Suppressor macrophage treated with lipopolysaccharide for 1 hour (primary cell): Measurements from ENCODE around the gene UBE3A.
"Not testable (repeated sequence)": the region's sequence is repeated elsewhere in the genome, so short reads cannot be mapped to it uniquely, and the experiment has no call there.

Source experiments
- DNase-seq, 3 donors: peaks; one replicate each; pipeline ENCODE4 v3.0.0-alpha.2; 2020 to 2022

Gene UBE3A

DNA sequence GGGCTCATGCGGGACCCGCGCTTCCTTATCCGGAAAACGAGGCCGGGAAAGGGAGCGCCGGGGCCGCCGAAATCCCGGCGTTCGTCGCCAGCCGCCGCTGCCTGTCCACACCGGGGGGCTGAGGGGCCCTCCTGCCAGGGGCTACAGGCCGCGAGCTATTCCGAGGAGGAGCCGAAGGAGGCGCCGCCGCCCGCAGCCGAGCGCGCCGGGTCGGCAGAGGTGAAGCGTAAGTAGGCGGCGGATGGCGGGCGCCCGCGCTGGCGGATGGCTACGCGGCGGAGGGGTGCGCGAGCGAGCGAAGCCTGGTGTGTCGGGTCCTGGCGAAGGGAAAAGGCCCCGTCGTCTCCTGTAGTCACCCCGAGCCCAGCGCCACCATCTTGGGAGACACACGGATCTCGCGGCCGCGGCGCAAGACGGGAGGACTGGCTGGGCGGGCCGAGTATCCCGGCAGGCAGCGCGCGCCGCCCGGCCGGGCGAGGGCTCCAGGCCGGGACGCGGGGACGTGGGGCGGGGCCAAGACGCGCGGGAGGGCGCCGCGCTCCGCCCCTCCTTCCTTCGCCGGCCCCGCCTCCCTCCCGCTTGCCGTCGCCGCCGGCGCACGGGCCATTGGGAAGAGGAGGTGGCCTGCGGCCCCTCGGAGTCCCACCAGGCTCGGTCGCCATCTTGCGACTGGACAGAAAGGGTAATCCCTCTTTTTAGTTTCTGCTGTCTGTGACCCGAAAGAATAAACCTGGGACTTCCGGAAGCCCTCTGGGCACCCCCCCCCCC lies at the start of gene UBE3A:
Gene UBE3A, minus strand, starts transcription at position 424 of the 768 bp plus-strand sequence. CDS start 29,917 bp downstream, outside the sequence.
- peak; percentile 95 to 99 (median 98) for DNase-seq

GRCh38 chr15:25487226-25487884 lies 48.5 kb upstream of the UBE3A start:
- DNase-seq: no peak

GRCh38 chr15:25486051-25486450 lies 47.2 kb upstream of the UBE3A start:
- no peak for DNase-seq

DNA sequence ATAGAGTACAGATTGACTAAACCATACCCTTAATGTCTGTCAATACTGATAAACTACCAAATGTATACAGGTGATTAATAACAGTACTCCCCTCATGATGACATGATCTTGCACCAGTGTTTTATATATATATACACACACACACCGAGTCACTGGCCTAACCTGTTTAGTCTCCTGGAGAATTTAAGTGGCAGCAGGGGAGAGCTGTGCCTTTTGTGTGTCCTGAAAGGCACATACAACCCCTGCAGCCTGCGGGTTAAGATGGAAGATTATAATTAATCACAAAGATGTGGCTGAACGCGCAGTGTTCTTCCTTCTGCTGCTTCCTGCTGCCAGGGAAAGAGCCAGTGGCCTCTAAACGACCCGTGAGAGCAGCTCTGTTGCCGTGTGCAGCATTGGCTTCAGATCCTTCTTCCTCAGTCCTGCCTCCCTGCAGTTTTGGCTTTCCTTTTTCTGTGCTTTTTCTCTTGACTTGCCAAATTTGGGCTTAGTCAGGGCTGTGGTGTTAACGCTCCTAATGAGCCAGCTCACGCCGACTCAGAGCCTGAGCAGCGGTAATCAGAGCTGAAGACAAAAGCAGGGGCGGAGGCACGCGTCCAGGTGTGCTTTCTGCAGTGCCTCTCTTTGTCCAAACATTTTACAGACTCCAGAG lies 42.5 kb upstream of the UBE3A start:
- DNase-seq: no peak

- DNase-seq: no peak
Observed at GRCh38 chr15:25478313-25478712, 39.5 kb upstream of the UBE3A start.

GRCh38 chr15:25477816-25478215 lies 39.0 kb upstream of the UBE3A start:
- DNase-seq: no peak

DNA sequence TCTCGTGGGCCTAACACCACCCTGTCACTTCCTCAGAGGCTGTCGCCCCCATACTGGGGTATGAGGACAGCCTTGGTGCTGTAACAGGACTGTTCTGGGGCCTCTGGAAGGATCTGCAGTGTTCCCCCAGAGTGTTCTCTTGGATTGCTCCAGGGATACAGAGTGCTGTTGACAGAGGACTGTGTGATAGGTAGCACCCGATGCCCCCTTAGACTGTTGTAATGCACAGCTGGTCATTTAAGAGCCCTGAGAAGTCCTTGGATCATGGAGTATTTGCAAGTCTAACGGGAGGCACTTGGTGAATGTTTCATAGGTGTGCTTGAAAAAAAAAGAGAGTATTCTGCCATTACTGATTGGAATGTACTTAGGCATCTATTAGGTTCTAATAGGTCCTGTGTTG lies 35.4 kb upstream of the UBE3A start:
- no peak for DNase-seq

DNA sequence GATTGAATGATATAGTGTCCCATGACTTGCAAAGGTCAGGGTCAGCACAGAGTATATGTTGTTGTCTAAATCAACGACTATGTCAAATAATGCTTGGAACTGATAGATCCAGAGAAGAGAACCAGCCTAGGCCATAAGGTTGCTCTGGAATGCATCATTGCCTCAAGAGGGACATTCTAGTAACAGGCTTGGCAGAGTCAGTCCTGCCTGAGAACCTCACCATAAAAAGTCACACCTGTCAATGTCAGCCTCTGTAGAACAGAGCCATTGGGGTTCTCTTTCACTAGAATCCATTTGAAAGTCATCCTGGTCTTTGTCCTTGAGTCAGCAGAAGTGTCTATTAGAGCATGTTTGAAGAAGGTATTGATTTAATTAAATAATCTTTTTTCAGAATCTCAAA lies 31.4 kb upstream of the UBE3A start:
- DNase-seq: no peak

- no peak for DNase-seq
Observed at GRCh38 chr15:25469377-25469776, 30.6 kb upstream of the UBE3A start.

DNA sequence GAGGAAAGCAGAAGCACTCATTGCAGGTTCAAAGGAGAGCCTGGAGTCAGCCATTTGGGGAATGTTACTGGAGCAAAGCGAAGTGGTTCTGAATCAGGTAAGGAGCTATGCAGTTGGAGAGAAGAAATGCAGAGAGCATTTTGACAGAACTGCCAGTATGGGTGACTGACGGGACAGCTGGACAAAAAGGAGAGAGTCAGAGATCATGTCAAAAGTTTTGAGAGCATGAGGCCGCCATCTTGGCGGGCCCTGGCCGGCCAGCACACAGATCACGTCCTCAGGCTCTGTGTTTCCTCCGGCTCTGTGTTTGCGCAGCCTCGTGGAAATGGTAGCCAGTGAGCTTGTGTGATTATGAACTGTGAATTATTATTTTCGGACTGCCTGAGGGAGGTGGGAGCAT lies 29.8 kb upstream of the UBE3A start:
- DNase-seq: no peak

DNA sequence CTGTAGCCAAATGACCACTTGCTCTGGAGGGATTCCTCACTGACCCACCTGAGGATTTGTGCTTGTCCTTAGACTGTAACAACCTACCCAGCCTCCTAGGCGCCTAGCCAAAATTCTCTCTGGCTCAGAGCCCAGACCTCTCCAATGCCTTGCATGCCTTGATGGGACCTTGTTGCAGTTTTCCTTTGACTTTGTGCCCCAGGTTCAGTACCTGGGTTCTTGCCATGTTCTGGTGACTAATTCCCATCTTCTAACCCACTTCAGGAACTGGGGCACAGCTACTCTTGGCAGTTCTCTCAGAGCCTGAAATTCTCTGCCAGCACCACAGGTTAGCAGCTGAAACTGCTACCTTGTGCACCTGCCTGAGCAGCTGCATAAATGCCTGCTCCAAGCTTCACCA lies 27.0 kb upstream of the UBE3A start:
- DNase-seq: no peak

- no peak for DNase-seq
Observed at GRCh38 chr15:25464784-25465183, 26.0 kb upstream of the UBE3A start.

DNA sequence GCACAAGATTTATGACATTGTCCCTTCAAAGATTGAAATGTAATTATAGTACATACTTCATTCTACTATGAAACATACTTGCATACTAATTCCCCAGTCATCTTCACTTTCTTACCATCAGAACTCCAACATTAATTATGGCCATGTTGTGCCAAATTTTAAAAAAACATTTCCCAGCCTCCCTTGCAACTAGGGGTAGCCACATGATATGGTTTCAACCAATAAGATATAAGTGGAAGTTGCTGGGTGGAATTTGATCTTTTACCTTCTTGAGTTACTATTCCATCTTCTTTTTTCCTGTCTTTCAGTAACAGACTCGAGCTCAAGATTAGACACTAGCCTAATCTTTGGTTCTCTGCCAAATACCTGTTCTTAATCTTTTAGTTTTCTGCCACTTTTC lies 25.6 kb upstream of the UBE3A start:
- no peak for DNase-seq

GRCh38 chr15:25456196-25456595 lies 17.4 kb upstream of the UBE3A start:
- DNase-seq: no peak

DNA sequence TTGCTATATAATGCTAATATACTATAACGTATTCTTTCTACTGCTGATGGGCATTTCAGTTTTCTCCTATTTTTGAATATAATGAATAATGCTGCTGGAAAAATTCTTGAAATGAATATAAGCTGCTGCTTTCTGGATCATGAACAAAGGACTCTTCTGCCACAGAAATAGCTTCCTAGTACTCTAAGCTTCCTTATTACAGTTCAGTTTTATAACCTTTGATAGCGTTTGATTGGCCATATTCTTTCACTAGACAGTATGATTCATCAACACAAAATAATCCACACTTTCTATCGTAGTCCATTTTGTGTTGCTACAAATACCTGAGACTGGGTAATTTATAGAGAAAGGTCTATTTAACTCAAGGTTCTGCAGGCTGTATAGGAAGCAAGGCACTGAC lies 16.4 kb upstream of the UBE3A start:
- DNase-seq: no peak

- DNase-seq: no peak
Observed at GRCh38 chr15:25454771-25455170, 15.9 kb upstream of the UBE3A start.

- not testable (repeated sequence) for DNase-seq
Observed at GRCh38 chr15:25453246-25453645, 14.4 kb upstream of the UBE3A start.

GRCh38 chr15:25451501-25451900 lies 12.7 kb upstream of the UBE3A start:
- DNase-seq: no peak

- no peak for DNase-seq
Observed at GRCh38 chr15:25450163-25450562, 11.3 kb upstream of the UBE3A start.

DNA sequence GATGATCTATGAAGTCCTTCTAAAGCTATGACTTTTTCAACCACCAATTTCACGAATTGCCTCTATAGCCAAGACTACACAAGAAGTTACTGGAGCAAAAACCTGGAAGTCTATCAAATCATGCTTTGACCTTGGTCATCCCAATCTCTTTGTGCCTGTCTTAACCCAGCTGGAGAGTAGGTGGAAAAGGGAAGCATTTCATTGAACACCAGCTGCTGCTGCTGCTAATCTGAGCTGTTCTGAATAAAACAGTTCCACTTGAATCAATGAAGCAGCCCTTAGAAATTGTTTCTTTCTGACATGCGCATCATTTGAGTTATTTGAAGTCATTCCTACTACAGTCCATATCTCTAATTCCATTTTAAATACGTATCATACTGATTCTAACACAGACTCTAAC lies 7.3 kb upstream of the UBE3A start:
- DNase-seq: no peak

DNA sequence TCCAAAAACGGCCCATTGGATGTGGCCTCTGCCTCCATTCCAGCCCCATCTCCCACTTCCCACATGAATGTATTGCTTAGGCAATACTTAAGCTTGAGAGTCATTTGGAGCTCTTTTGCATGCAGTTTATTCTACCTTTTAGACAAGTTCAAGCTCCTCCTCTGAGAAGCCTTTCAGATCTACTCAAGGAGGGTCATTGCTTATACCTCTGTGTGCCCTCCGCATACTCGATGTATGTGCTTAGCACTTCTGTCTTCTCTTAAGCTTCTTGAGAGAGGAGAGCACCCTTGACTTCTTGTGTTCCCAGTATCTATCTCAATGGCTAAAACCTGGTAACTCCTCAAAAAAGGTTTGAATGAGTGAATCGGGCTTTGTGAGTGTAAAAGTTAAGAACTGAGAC lies 6.6 kb upstream of the UBE3A start:
- no peak for DNase-seq

- DNase-seq: no peak
Observed at GRCh38 chr15:25441111-25441510, 2.3 kb upstream of the UBE3A start.

DNA sequence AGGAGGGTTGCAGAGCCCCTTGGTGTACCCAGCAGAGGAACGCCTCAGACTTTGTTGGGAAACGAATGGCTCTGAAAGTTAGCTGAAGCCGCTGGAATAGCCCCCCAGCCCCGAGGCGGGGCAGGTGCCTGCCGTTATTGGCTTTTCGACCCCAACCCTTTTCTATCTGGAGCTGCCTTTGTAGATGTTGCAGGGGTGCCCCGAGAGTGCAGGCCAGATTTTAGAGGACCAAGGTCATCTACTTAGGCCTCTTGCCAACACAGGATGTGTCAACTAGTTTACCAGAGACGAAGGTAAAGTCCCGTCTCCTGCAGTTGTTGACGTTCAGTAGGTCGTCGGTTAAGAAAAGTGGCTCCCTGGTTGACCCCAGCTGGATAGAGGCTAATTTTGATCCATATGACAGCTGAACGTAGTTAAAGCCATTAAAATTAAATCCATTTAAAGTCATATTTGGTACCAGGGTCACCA lies 579 bp upstream of the UBE3A start:
- DNase-seq: no peak
